ENCODE data around the gene KCNK16. TPM values are rescaled to one million over a fixed set of nuclear protein-coding genes. Genes with fewer than 3 reads are reported as not detected.

The KCNK16 gene
- total and polyA plus RNA-seq, 2 of the 13 experiments (the other 11 are each of a cell fraction or from before 2014, with no cell fraction given), result not detected

- in situ Hi-C loops (cut with HindIII; ENCODE audit: extremely low pct_ligation_motif_present, low pct_unique_long_range_greater_than_20kb) (no loop called here), intact Hi-C loops (cut with micrococcal nuclease; ENCODE audit: unreplicated experiment) (no loop called here)
- no peaks in the 10 kb centered on the region for H3K79me2 ChIP-seq (ENCODE audit: insufficient read depth, low read length)
- H2AFZ ChIP-seq (ENCODE audit: low read length), result no peak overlapping the region
- H4K20me1 ChIP-seq (ENCODE audit: insufficient read depth, low read length), result no peaks in the 10 kb centered on the region
- 93% methylated on average over 2 of the region's 6 CpGs for WGBS (ENCODE audit: low lambda C conversion rate)
- ChIA-PET POLR2A (no interaction called here), CTCF (ENCODE audit: low intra/inter-chr PET ratio, low total read pairs) (interaction anchor here (1.8 kb wide), 1 partner anchor 545 kb away, joined by 19 read pairs; no protein-coding TSS in a partner anchor)
- H3K4me2 ChIP-seq (ENCODE audit: low read depth, low read length), result no peak overlapping the region
- H3K36me3 ChIP-seq (replicated peaks in 1 of 2; ENCODE audit: control insufficient read depth in 1 of 2, insufficient read depth in 2 of 2, low read length in 2 of 2), result no peaks in the 10 kb centered on the region
- no peaks in the 10 kb centered on the region for H3K4me1 ChIP-seq (ENCODE audit: insufficient read depth, low read length)
- H3K27me3 ChIP-seq (ENCODE audit: control insufficient read depth in 1 of 2, insufficient read depth in 2 of 2, low read length in 2 of 2), result no peaks in the 10 kb centered on the region
- ATAC-seq, result no peak
- no peak for FAIRE-seq
- no peak for DNase-seq (ENCODE audit: low spot score)
- H3K4me3 ChIP-seq (replicated peaks in 1 of 3; ENCODE audit: insufficient read depth in 1 of 3, low read depth in 2 of 3, low read length in 3 of 3), result no peak overlapping the region
- H3K9me3 ChIP-seq (ENCODE audit: low read length), result no peaks in the 10 kb centered on the region
- H3K9ac ChIP-seq (ENCODE audit: insufficient read depth, low read depth, low read length), result no peak overlapping the region
- BruUV-seq (replicated peaks), result no TSS peak
- no peak for TF ChIP-seq ZNF264 (CRISPR knock-in tag; IDR thresholded peaks at IDR 0.05)
- TF ChIP-seq NFE2 (CRISPR knock-in tag; IDR thresholded peaks at IDR 0.05), result no peak
- TF ChIP-seq PITX1 (CRISPR knock-in tag; IDR thresholded peaks at IDR 0.05), result no peak
- TF ChIP-seq ZNF792 (CRISPR knock-in tag; IDR thresholded peaks at IDR 0.05), result no peak
- TF ChIP-seq TBL1XR1 (IDR thresholded peaks at IDR 0.05; ENCODE audit: borderline replicate concordance, low read length, partially characterized antibody), result no peak
- TF ChIP-seq SIN3A (IDR thresholded peaks at IDR 0.05; ENCODE audit: borderline replicate concordance, low read depth, low read length), result no peak
- no peak for TF ChIP-seq ZFP36L2 (CRISPR knock-in tag; IDR thresholded peaks at IDR 0.05)
- no peak for TF ChIP-seq RXRB (CRISPR knock-in tag; IDR thresholded peaks at IDR 0.05; ENCODE audit: borderline replicate concordance)
- no peak for TF ChIP-seq ARID2 (CRISPR knock-in tag; IDR thresholded peaks at IDR 0.05; ENCODE audit: borderline replicate concordance)
- no peak for TF ChIP-seq ZZZ3 (CRISPR knock-in tag; IDR thresholded peaks at IDR 0.05; ENCODE audit: borderline replicate concordance)
- H3K27ac ChIP-seq (ENCODE audit: extremely low read length, insufficient read depth, low read length), result no peak overlapping the region
These were observed 24.7 kb upstream of the KCNK16 start for GRCh38 chr6:39347206-39347605.

DNA sequence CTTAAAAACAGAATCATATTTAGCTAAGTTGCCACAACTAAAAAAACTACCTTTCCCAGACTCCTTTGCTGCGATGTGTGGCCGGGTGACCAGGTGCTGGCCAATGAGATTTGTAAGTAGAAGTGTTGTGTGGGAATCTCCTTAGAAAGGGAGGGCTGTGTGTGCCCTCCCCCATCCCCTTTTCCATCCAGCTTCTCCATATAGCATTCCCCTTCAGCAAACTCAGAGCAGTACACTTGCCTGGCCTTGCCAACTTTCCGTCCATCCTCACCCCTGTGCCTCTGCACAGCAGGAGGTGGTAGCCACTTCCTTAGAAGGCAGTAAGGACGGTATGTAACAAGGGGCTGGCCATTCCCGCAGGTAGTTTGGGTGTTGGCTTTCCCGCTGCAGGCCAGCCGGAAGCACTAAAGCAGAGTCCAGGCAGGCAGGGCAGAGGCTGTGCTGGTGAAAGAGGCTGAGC lies 22.3 kb upstream of the KCNK16 start:
- FAIRE-seq, result no peak
- ATAC-seq, result no peak
- intact Hi-C loops (cut with micrococcal nuclease; ENCODE audit: unreplicated experiment), result no loop called here
- no peak overlapping the region for H3K4me2 ChIP-seq (ENCODE audit: low read depth, low read length)
- H3K9me3 ChIP-seq (ENCODE audit: low read length), result no peaks in the 10 kb centered on the region
- WGBS (ENCODE audit: low lambda C conversion rate), result 36% methylated on average over 7 of the region's 7 CpGs
- CTCF ChIA-PET (ENCODE audit: low intra/inter-chr PET ratio, low total read pairs), result no interaction called here
- no peak overlapping the region for H3K9ac ChIP-seq (ENCODE audit: insufficient read depth, low read depth, low read length)
- H4K20me1 ChIP-seq (ENCODE audit: insufficient read depth, low read length), result no peaks in the 10 kb centered on the region
- BruUV-seq (replicated peaks), result no TSS peak
- H3K4me3 ChIP-seq (replicated peaks in 1 of 3; ENCODE audit: insufficient read depth in 1 of 3, low read depth in 2 of 3, low read length in 3 of 3), result no peak overlapping the region
- in situ Hi-C loops (cut with HindIII; ENCODE audit: extremely low pct_ligation_motif_present, low pct_unique_long_range_greater_than_20kb), result no loop called here
- H3K27me3 ChIP-seq (ENCODE audit: control insufficient read depth in 1 of 2, insufficient read depth in 2 of 2, low read length in 2 of 2), result no peaks in the 10 kb centered on the region; a peak in 1 of 5 replicates
- no peaks in the 10 kb centered on the region for H3K36me3 ChIP-seq (replicated peaks in 1 of 2; ENCODE audit: control insufficient read depth in 1 of 2, insufficient read depth in 2 of 2, low read length in 2 of 2)
- H3K79me2 ChIP-seq (ENCODE audit: insufficient read depth, low read length), result no peaks in the 10 kb centered on the region
- DNase-seq (ENCODE audit: low spot score), result no peak
- no peak overlapping the region for H2AFZ ChIP-seq (ENCODE audit: low read length)
- no peaks in the 10 kb centered on the region for H3K4me1 ChIP-seq (ENCODE audit: insufficient read depth, low read length)
- H3K27ac ChIP-seq (ENCODE audit: extremely low read length, insufficient read depth, low read length), result no peak overlapping the region
- POLR2A ChIA-PET, result no interaction called here
- TF ChIP-seq GLMP (CRISPR knock-in tag; IDR thresholded peaks at IDR 0.05; ENCODE audit: borderline replicate concordance) (no peak), THYN1 (CRISPR knock-in tag; IDR thresholded peaks at IDR 0.05; ENCODE audit: borderline replicate concordance, low read depth) (no peak), ZNF782 (CRISPR knock-in tag; IDR thresholded peaks at IDR 0.05; ENCODE audit: borderline replicate concordance) (no peak), NFYB (CRISPR knock-in tag; IDR thresholded peaks at IDR 0.05) (peak; percentile 18; the same call in 1 of the 2 replicates), NCOA5 (CRISPR knock-in tag; IDR thresholded peaks at IDR 0.05) (no peak), THAP11 (CRISPR knock-in tag; IDR thresholded peaks at IDR 0.05) (peak; percentile 49), MBD4 (IDR thresholded peaks at IDR 0.05; ENCODE audit: borderline replicate concordance, low read length) (no peak), ZNF143 (CRISPR knock-in tag; IDR thresholded peaks at IDR 0.05) (peak; percentile 45; the same call in 1 of the 2 replicates), HNRNPH1 (optimal IDR thresholded peaks at IDR 0.05; ENCODE audit: low read depth, low read length) (no peak), ZNF549 (CRISPR knock-in tag; IDR thresholded peaks at IDR 0.05) (no peak)
- TF ChIP-seq, protein P1, sequence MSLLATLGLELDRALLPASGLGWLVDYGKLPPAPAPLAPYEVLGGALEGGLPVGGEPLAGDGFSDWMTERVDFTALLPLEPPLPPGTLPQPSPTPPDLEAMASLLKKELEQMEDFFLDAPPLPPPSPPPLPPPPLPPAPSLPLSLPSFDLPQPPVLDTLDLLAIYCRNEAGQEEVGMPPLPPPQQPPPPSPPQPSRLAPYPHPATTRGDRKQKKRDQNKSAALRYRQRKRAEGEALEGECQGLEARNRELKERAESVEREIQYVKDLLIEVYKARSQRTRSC (CRISPR knock-in tag; IDR thresholded peaks at IDR 0.05; ENCODE audit: low read depth), result no peak

Measured in HepG2 (cell line).